ENCODE results near the gene GAB1.

GAB1 gene

DNA sequence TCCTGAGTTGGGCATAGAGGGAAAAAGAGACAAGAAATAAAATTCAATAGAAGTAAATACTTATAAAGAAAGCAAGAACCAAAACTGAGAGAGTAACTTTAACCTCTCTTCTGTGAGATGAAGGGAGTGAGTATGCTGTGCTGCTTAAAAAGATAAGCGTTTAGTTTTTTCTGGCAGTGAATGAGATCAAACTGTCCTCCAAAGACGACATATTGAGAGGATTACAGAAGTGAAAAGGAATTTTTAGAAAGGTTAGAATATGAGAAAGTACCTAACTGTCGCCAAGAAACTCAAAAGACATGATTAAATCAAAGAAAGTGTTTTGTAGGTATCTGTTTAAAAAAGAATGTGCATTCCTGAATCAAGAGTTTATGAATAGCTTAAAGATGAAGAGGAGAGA lies 16.0 kb downstream of the GAB1 start:
- Histone ChIP-seq H3K4me1 (ENCODE audit: control insufficient read depth, insufficient read depth, low read length) (peaks cover 37% of the 10 kb centered on the region), H3K27me3 (ENCODE audit: control insufficient read depth, insufficient read depth, low read length) (no peaks in the 10 kb centered on the region), H3K27ac (ENCODE audit: low read depth, low read length) (no peak overlapping the region), H3K9ac (ENCODE audit: low read length) (no peak overlapping the region), H3K36me3 (ENCODE audit: control insufficient read depth, insufficient read depth, low read length) (no peaks in the 10 kb centered on the region), H3K4me3 (ENCODE audit: low read length) (no peak overlapping the region)

DNA sequence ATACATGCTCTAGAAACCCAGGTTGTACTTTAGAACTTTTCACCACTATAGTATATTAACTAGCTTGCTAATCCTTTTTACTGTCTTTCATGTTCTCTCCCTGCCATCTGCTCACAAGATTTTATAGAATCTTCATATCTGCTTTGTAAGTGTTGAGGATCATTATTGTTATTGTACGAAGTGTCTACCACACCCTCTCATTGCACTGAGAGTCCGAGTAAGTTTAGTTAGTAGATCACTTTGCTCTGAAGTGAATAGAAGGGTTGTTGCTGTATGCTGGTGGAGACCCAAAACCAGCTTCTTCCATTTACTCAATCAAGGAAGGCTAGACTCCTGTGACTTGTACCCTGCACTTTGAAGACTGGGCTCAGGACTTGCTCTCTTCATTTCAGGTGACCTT lies 17.1 kb downstream of the GAB1 start:
- no peak overlapping the region for H3K9ac ChIP-seq (ENCODE audit: low read length)
- peaks cover 42% of the 10 kb centered on the region for H3K4me1 ChIP-seq (ENCODE audit: control insufficient read depth, insufficient read depth, low read length)
- peak overlapping the region; percentile 29 for H3K4me3 ChIP-seq (ENCODE audit: low read length)
- H3K27me3 ChIP-seq (ENCODE audit: control insufficient read depth, insufficient read depth, low read length), result no peaks in the 10 kb centered on the region
- no peak overlapping the region for H3K27ac ChIP-seq (ENCODE audit: low read depth, low read length)
- no peaks in the 10 kb centered on the region for H3K36me3 ChIP-seq (ENCODE audit: control insufficient read depth, insufficient read depth, low read length)

DNA sequence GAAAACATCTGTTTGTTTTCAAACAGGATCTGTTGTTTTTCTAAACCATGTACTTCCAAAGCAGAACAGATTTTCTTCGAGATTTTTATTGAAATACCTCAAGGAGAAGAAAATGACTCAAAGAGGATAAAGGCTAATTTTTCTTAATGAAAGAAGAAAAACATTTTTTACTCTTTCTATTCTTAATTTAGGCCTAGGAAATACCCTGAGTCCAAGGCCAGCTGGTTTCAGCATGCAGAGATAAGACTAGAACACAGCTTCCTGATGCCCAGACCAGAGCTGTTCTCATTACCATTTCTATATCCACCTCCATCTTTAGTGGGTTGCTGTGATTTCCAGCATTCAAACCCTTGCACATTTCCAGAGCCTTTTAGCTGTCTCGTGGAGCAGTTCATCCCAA lies 18.3 kb downstream of the GAB1 start:
- peaks cover 47% of the 10 kb centered on the region for H3K4me1 ChIP-seq (ENCODE audit: control insufficient read depth, insufficient read depth, low read length)
- H3K4me3 ChIP-seq (ENCODE audit: low read length), result no peak overlapping the region
- no peak overlapping the region for H3K27ac ChIP-seq (ENCODE audit: low read depth, low read length)

DNA sequence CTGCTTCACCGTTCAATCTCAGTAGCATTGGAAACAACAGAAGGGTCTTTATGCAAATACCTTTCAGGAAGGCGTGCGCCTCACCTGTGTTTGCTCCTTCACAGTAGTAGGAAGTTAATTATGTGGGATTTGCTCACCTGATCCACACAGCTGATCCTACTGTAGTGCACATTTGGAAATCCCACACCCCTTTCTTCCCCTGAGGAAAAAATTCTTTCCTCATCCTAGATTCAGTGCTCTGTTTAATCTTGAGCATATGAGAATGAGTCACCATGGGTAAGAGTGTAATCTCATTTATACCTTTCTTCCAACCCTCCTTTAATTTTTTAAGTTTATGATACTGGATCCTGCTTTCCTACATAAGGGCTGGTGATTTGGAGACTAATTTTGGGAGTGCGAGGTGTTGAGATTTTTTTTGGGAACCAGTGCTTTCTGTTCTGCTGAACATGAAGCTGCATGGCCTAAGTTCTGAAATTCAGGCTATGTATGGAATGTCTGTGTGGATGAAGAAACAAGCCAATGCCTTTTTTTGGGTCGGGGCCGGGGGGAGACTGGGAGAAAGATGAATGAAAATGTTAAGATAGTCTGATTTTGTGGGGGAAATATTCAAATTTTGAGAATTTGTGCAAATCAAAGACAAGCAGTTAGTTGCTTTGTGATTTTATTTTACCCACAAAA lies 19.0 kb downstream of the GAB1 start:
- H3K4me1 ChIP-seq (ENCODE audit: control insufficient read depth, insufficient read depth, low read length), result peaks cover 47% of the 10 kb centered on the region
- H3K4me3 ChIP-seq (ENCODE audit: low read length), result peak overlapping the region; percentile 33
- H3K9ac ChIP-seq (ENCODE audit: low read length), result no peak overlapping the region
- no peak overlapping the region for H3K27ac ChIP-seq (ENCODE audit: low read depth, low read length)
- no peaks in the 10 kb centered on the region for H3K27me3 ChIP-seq (ENCODE audit: control insufficient read depth, insufficient read depth, low read length)
- no peaks in the 10 kb centered on the region for H3K36me3 ChIP-seq (ENCODE audit: control insufficient read depth, insufficient read depth, low read length)

More for the DNA sequence above, 18.3 kb downstream of the GAB1 start:
- Histone ChIP-seq H3K36me3 (ENCODE audit: control insufficient read depth, insufficient read depth, low read length) (no peaks in the 10 kb centered on the region), H3K27me3 (ENCODE audit: control insufficient read depth, insufficient read depth, low read length) (no peaks in the 10 kb centered on the region), H3K9ac (ENCODE audit: low read length) (no peak overlapping the region)

DNA sequence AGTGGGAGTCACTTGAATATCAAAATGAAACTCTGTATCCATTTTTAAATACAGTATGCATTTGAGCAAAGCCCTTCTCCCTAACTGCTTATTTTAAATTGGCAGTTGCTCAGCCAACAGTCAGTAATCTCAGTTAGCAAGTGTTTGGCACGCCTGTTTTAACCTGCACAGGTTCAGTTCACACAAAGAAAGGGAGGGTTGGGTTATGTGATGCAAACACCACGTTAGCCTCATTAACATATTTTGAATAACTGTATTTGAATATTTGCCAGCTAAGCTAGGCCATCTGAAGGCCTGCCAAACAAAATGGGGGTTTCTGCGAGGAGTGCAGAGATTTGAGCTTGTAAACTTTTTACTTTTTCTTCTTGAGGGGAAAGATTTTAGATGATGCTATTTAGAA lies 19.8 kb downstream of the GAB1 start:
- Histone ChIP-seq H3K27ac (ENCODE audit: low read depth, low read length) (peak overlapping the region; percentile 22), H3K36me3 (ENCODE audit: control insufficient read depth, insufficient read depth, low read length) (no peaks in the 10 kb centered on the region), H3K9ac (ENCODE audit: low read length) (no peak overlapping the region), H3K4me1 (ENCODE audit: control insufficient read depth, insufficient read depth, low read length) (peaks cover 50% of the 10 kb centered on the region), H3K27me3 (ENCODE audit: control insufficient read depth, insufficient read depth, low read length) (no peaks in the 10 kb centered on the region), H3K4me3 (ENCODE audit: low read length) (no peak overlapping the region)

DNA sequence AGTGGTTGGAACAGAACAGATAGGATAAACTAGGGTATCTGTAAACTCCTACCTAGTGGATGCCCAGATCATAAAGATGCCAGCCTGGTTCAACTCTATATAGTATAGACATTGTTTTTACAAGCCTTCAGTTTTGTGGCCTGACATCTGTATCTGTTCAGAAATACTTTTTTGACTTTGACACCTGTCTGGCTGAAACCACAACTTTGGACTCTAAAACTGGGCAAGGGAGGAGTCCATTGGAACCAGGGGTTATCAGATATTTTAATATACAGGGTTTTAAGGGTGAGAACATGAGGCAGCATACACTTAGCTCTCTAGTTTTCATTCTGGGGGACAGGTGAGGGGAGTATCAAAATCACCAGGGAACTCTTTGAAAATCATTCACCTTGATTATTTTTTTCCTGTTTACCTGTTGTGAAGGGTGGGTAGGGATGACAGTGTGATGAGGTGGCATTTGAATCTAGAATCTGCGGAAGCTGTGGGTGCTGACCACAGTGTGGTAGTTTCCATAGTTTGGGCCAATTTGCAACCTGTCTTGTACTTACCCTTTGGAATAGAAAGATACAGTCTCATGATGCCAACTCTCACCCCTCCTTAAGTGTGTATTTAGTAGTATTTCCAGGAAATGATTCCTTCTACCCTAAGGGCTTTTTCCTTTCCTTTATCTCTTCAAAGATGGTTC lies 20.6 kb downstream of the GAB1 start:
- H3K36me3 ChIP-seq (ENCODE audit: control insufficient read depth, insufficient read depth, low read length), result no peaks in the 10 kb centered on the region
- H3K27me3 ChIP-seq (ENCODE audit: control insufficient read depth, insufficient read depth, low read length), result no peaks in the 10 kb centered on the region
- H3K27ac ChIP-seq (ENCODE audit: low read depth, low read length), result no peak overlapping the region
- H3K4me3 ChIP-seq (ENCODE audit: low read length), result no peak overlapping the region
- no peak overlapping the region for H3K9ac ChIP-seq (ENCODE audit: low read length)
- H3K4me1 ChIP-seq (ENCODE audit: control insufficient read depth, insufficient read depth, low read length), result peaks cover 46% of the 10 kb centered on the region

DNA sequence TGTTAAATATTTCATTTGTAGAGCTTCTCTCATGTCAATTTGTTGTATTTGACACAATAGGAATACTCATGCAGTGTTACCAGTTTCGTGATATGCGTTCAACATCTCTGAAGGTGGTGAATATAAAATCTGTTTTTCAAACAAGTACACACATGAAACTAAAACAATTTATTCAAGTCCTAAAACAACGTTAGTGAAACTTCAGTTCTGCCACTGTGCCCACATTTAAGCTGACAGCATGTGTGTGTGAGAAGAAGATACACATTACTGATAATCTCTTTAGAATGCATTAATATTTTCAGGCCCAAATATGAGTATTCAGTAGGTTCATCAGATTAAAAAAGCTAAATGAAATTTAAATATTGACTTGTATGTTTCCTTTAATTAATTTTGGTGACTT lies 21.7 kb downstream of the GAB1 start:
- Histone ChIP-seq H3K4me1 (ENCODE audit: control insufficient read depth, insufficient read depth, low read length) (peaks cover 38% of the 10 kb centered on the region), H3K27ac (ENCODE audit: low read depth, low read length) (peak overlapping the region; percentile 32), H3K36me3 (ENCODE audit: control insufficient read depth, insufficient read depth, low read length) (no peaks in the 10 kb centered on the region), H3K27me3 (ENCODE audit: control insufficient read depth, insufficient read depth, low read length) (no peaks in the 10 kb centered on the region), H3K4me3 (ENCODE audit: low read length) (peak overlapping the region; percentile 21), H3K9ac (ENCODE audit: low read length) (no peak overlapping the region)

DNA sequence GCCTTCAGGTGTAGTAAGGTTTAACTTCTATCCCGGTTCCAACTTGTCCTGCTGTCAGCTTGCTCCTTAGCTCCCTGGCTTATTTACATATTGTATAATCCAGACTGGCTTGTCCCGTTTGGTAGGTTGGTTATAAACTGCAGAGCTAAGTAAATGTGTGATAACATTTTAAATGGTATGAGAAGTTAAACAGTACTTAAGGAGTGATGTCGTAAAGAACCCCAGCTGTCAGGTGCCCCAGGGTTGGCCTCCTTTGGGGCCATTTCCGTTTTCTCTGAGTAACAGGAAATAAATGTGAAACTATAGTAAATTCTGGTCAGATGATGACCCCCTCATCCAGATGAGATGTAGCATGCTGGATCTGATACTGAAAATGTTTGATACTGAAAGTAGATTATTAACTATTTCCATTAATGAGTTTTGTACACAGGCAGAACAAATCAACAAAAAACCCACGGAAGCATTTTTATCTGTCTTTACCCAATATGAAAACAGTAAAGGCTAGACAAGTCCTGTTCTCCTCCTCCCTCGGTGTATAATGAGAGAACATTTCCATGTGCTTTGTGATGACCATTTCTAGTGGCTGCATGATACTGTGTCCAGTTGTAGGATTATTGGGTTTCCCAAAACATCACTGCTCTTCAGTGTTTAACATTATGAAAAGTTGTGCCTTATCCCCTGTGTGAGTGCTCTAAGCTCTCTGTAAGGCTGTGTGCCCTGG lies 22.4 kb downstream of the GAB1 start:
- H3K36me3 ChIP-seq (ENCODE audit: control insufficient read depth, insufficient read depth, low read length), result no peaks in the 10 kb centered on the region
- peak overlapping the region; percentile 30 for H3K4me3 ChIP-seq (ENCODE audit: low read length)
- H3K4me1 ChIP-seq (ENCODE audit: control insufficient read depth, insufficient read depth, low read length), result peaks cover 35% of the 10 kb centered on the region
- peak overlapping the region; percentile 32 for H3K27ac ChIP-seq (ENCODE audit: low read depth, low read length)
- H3K27me3 ChIP-seq (ENCODE audit: control insufficient read depth, insufficient read depth, low read length), result no peaks in the 10 kb centered on the region
- no peak overlapping the region for H3K9ac ChIP-seq (ENCODE audit: low read length)

DNA sequence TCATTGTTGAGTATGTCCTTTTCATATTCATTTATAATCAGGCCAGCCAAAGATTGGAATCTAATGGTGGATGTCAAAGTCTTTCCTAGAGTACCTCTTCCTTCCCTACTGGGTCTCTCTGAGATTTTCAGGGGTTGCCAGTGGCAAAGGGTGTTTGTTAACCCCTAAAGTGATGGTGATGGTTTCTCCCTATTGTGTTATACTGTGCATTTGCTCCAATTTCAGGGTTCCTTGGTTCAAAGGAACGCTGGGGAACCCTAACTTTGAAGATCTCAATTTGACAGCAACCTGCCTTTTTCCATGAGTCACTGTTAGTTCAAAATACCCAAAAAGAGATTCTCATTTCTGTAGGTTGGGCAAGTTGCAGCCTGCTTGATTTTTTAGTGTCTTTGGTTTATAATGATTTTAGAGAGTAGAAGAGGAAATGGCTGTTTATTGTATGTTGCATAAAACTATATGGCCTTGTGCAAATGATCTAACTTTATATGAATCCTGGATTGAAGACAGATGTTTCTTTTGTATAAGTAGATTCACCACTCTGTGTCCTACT lies 23.0 kb downstream of the GAB1 start:
- H3K9ac ChIP-seq (ENCODE audit: low read length), result no peak overlapping the region
- H3K27ac ChIP-seq (ENCODE audit: low read depth, low read length), result peak overlapping the region; percentile 9
- H3K4me3 ChIP-seq (ENCODE audit: low read length), result peak overlapping the region; percentile 30
- no peaks in the 10 kb centered on the region for H3K27me3 ChIP-seq (ENCODE audit: control insufficient read depth, insufficient read depth, low read length)
- H3K4me1 ChIP-seq (ENCODE audit: control insufficient read depth, insufficient read depth, low read length), result peaks cover 35% of the 10 kb centered on the region
- H3K36me3 ChIP-seq (ENCODE audit: control insufficient read depth, insufficient read depth, low read length), result no peaks in the 10 kb centered on the region

DNA sequence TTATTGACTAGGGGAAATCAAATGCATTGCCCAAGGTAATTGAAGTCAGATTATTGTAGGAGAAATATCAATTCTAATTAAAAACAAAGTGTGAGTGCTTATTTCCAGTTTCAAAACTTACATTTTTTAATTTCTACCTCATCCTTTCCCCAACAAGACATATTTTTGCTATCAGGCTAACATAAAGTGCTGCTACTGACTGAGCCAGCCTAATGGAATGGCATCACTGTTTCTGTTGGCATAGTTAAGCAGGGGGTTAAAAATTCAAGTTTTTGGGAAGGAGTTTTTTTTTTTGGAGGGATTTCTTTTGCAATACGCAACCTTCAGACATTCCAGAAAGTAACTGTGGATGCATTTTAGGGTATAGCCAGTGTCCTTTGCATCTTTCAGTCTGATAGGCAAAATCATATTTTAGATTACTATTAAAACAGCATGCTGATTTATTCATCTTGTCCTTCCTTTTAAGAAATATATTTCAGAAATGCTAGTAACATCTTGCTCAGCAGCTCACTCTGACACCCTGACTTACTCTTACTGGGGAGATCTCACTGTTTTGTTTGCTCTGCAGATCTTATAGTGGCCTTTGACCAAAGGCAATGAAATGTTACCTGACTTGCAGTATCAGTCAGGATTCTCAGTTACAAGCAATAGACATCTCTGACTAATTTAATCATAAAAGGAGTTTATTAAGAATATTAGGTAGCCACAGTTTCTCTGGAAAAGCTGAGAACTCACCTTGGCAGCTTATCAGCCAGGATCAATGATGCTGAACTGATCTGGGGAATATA lies 24.4 kb downstream of the GAB1 start:
- Histone ChIP-seq H3K4me3 (ENCODE audit: low read length) (no peak overlapping the region), H3K9ac (ENCODE audit: low read length) (no peak overlapping the region), H3K27me3 (ENCODE audit: control insufficient read depth, insufficient read depth, low read length) (no peaks in the 10 kb centered on the region), H3K27ac (ENCODE audit: low read depth, low read length) (no peak overlapping the region), H3K36me3 (ENCODE audit: control insufficient read depth, insufficient read depth, low read length) (no peaks in the 10 kb centered on the region), H3K4me1 (ENCODE audit: control insufficient read depth, insufficient read depth, low read length) (peaks cover 25% of the 10 kb centered on the region)

DNA sequence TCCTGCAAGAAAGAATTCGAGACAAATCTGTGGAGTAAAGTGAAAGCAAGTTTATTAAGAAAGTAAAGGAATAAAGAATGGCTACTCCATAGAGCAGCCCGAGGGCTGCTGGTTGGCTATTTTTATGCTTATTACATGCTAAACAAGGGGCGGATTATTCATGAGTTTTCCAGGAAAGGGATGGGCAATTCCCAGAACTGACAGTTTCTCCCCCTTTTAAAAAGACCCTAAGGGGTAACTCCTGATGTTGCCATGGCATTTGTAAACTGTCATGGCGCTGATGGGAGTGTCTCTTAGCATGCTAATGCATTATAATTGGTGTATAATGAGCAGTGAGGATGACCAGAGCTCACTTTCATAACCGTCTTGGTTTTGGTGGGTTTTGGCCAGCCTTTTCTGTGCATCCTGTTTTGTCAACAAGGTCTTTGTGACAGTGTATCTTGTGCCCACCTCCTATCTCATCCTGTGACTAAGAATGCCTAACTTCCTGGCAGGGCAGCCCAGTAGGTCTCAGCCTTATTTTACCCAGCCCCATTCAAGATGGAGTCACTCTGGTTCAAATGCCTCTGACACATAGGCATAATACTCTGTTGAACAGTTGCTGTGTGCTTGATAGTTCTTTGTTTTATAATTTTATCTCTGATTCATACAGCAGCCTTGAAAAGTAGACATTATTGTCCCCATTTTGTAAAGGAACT lies 25.8 kb downstream of the GAB1 start:
- no peak overlapping the region for H3K4me3 ChIP-seq (ENCODE audit: low read length)
- no peak overlapping the region for H3K27ac ChIP-seq (ENCODE audit: low read depth, low read length)
- no peak overlapping the region for H3K9ac ChIP-seq (ENCODE audit: low read length)
- H3K27me3 ChIP-seq (ENCODE audit: control insufficient read depth, insufficient read depth, low read length), result no peaks in the 10 kb centered on the region
- H3K36me3 ChIP-seq (ENCODE audit: control insufficient read depth, insufficient read depth, low read length), result no peaks in the 10 kb centered on the region
- peaks cover 17% of the 10 kb centered on the region for H3K4me1 ChIP-seq (ENCODE audit: control insufficient read depth, insufficient read depth, low read length)

Data from rectal smooth muscle tissue (tissue), 1 donor.